Testis (tissue), 2 donors: Measurements from ENCODE around the gene SPEN.
"Not testable (repeated sequence)": the region's sequence is repeated elsewhere in the genome, so short reads cannot be mapped to it uniquely, and the experiment has no call there.

Experiments used
- CTCF ChIP-seq, 3 experiments: fragments of 450-650 bp in 2 of 3; fragments of 200-600 bp in 1 of 3; sonication (generic) in 1 of 3; IDR thresholded peaks; one replicate each; pipeline ENCODE4 v1.5.1; 2016 to 2019; ENCODE audit warnings: antibody characterized with exemption in 3 of 3, mild to moderate bottlenecking in 2 of 3, moderate library complexity in 1 of 3
- POLR2A ChIP-seq: fragments of 450-650 bp; IDR thresholded peaks from one replicate; pipeline ENCODE4 v1.6.1; 2017; ENCODE audit warnings: antibody characterized with exemption, mild to moderate bottlenecking, moderate library complexity

GRCh38 chr1:15896841-15897610 lies 49.5 kb downstream of the SPEN start:
- TF ChIP-seq CTCF (IDR thresholded peaks at IDR 0.05); POLR2A: not testable (repeated sequence)
